ENCODE results near the gene FOXN3.
"Not testable (repeated sequence)": the region's sequence is repeated elsewhere in the genome, so short reads cannot be mapped to it uniquely, and the experiment has no call there.

Gene FOXN3

GRCh38 chr14:89201645-89202044, 215.4 kb downstream of the FOXN3 start:
- CTCF ChIA-PET: no interaction called here
- no peak for DNase-seq (ENCODE audit: extremely low spot score)
- TF ChIP-seq BHLHE40 (IDR thresholded peaks at IDR 0.05; ENCODE audit: borderline replicate concordance): no peak

GRCh38 chr14:89199357-89199756, 217.7 kb downstream of the FOXN3 start:
- POLR2A ChIA-PET; DNase-seq (ENCODE audit: extremely low spot score): not testable (repeated sequence)
- CTCF ChIA-PET: interaction anchor here (1.0 kb wide), 1 partner anchor 12 kb away, joined by 3 read pairs; no protein-coding TSS in a partner anchor

More at GRCh38 chr14:89201645-89202044, 215.4 kb downstream of the FOXN3 start:
- POLR2A ChIA-PET: no interaction called here

- CTCF ChIA-PET: interaction anchor here (1.0 kb wide), 1 partner anchor 12 kb away, joined by 3 read pairs; no protein-coding TSS in a partner anchor
- TF ChIP-seq SP1 (IDR thresholded peaks at IDR 0.05) (no peak), ELF4 (IDR thresholded peaks at IDR 0.05) (no peak), L3MBTL2 (conservative IDR thresholded peaks at IDR 0.05) (no peak), ARNT (IDR thresholded peaks at IDR 0.05) (no peak), SUZ12 (IDR thresholded peaks at IDR 0.05) (no peak), NFRKB (IDR thresholded peaks at IDR 0.05) (no peak), HDGF (IDR thresholded peaks at IDR 0.05; ENCODE audit: borderline replicate concordance) (no peak), FOXK2 (IDR thresholded peaks at IDR 0.05) (no peak), TARDBP (IDR thresholded peaks at IDR 0.05) (no peak), FOXM1 (IDR thresholded peaks at IDR 0.05; ENCODE audit: borderline replicate concordance) (no peak), BHLHE40 (IDR thresholded peaks at IDR 0.05; ENCODE audit: borderline replicate concordance) (no peak), ZNF384 (IDR thresholded peaks at IDR 0.05) (no peak), FOXA1 (IDR thresholded peaks at IDR 0.05) (no peak)
- no peak for DNase-seq (ENCODE audit: extremely low spot score)
- POLR2A ChIA-PET: no interaction called here
Measured at GRCh38 chr14:89198544-89199329, 218.3 kb downstream of the FOXN3 start.

GRCh38 chr14:89197623-89198022, 219.4 kb downstream of the FOXN3 start:
- CTCF ChIA-PET: interaction anchor here (0.5 kb wide), 1 partner anchor 532 kb away, joined by 3 read pairs; no protein-coding TSS in a partner anchor
- no peak for TF ChIP-seq ZNF384 (IDR thresholded peaks at IDR 0.05)
- no peak for TF ChIP-seq FOXM1 (IDR thresholded peaks at IDR 0.05; ENCODE audit: borderline replicate concordance)
- TF ChIP-seq LEF1 (IDR thresholded peaks at IDR 0.05; ENCODE audit: borderline replicate concordance): no peak
- TF ChIP-seq FOXK2 (IDR thresholded peaks at IDR 0.05): no peak
- no peak for TF ChIP-seq ELF4 (IDR thresholded peaks at IDR 0.05)
- no peak for TF ChIP-seq SUZ12 (IDR thresholded peaks at IDR 0.05)
- no peak for TF ChIP-seq FOXA1 (IDR thresholded peaks at IDR 0.05)
- no peak for TF ChIP-seq ARNT (IDR thresholded peaks at IDR 0.05)
- TF ChIP-seq HDGF (IDR thresholded peaks at IDR 0.05; ENCODE audit: borderline replicate concordance): no peak
- no peak for TF ChIP-seq PKNOX1 (IDR thresholded peaks at IDR 0.05)
- TF ChIP-seq SP1 (IDR thresholded peaks at IDR 0.05): no peak
- TF ChIP-seq BHLHE40 (IDR thresholded peaks at IDR 0.05; ENCODE audit: borderline replicate concordance): no peak
- no peak for TF ChIP-seq CTBP1 (IDR thresholded peaks at IDR 0.05; ENCODE audit: borderline replicate concordance)
- TF ChIP-seq L3MBTL2 (conservative IDR thresholded peaks at IDR 0.05): no peak
- no peak for TF ChIP-seq TARDBP (IDR thresholded peaks at IDR 0.05)
- no peak for TF ChIP-seq NFRKB (IDR thresholded peaks at IDR 0.05)
- DNase-seq (ENCODE audit: extremely low spot score): no peak
- POLR2A ChIA-PET: no interaction called here

GRCh38 chr14:89196545-89196944, 220.5 kb downstream of the FOXN3 start:
- ChIA-PET POLR2A (no interaction called here), CTCF (no interaction called here)
- TF ChIP-seq FOXK2 (IDR thresholded peaks at IDR 0.05): no peak
- no peak for TF ChIP-seq FOXM1 (IDR thresholded peaks at IDR 0.05; ENCODE audit: borderline replicate concordance)
- no peak for TF ChIP-seq L3MBTL2 (conservative IDR thresholded peaks at IDR 0.05)
- no peak for TF ChIP-seq NFRKB (IDR thresholded peaks at IDR 0.05)
- no peak for TF ChIP-seq HDGF (IDR thresholded peaks at IDR 0.05; ENCODE audit: borderline replicate concordance)
- TF ChIP-seq LEF1 (IDR thresholded peaks at IDR 0.05; ENCODE audit: borderline replicate concordance): no peak
- no peak for TF ChIP-seq BHLHE40 (IDR thresholded peaks at IDR 0.05; ENCODE audit: borderline replicate concordance)
- TF ChIP-seq ELF4 (IDR thresholded peaks at IDR 0.05): no peak
- TF ChIP-seq SUZ12 (IDR thresholded peaks at IDR 0.05): no peak
- TF ChIP-seq CTBP1 (IDR thresholded peaks at IDR 0.05; ENCODE audit: borderline replicate concordance): no peak
- TF ChIP-seq ARNT (IDR thresholded peaks at IDR 0.05): no peak
- TF ChIP-seq TARDBP (IDR thresholded peaks at IDR 0.05): no peak
- TF ChIP-seq PKNOX1 (IDR thresholded peaks at IDR 0.05): no peak
- TF ChIP-seq SP1 (IDR thresholded peaks at IDR 0.05): no peak
- TF ChIP-seq FOXA1 (IDR thresholded peaks at IDR 0.05): no peak
- no peak for TF ChIP-seq ZNF384 (IDR thresholded peaks at IDR 0.05)
- DNase-seq (ENCODE audit: extremely low spot score): no peak

GRCh38 chr14:89194376-89194775, 222.7 kb downstream of the FOXN3 start:
- ChIA-PET POLR2A (no interaction called here), CTCF (interaction anchor here (0.6 kb wide), 2 partner anchors 62 to 486 kb away, joined by 3 to 4 read pairs; no protein-coding TSS in a partner anchor)
- TF ChIP-seq PKNOX1 (IDR thresholded peaks at IDR 0.05) (no peak), ZNF384 (IDR thresholded peaks at IDR 0.05) (no peak), L3MBTL2 (conservative IDR thresholded peaks at IDR 0.05) (no peak), CTBP1 (IDR thresholded peaks at IDR 0.05; ENCODE audit: borderline replicate concordance) (no peak)
- no peak for DNase-seq (ENCODE audit: extremely low spot score)
